H9 (cell line): ENCODE measurements around the gene UVRAG. TPM values are rescaled to one million over a fixed set of nuclear protein-coding genes. Genes with fewer than 3 reads are reported as not detected.

Source experiments
- DNase-seq: peaks from one replicate; pipeline ENCODE4 v3.0.0-alpha.2; 2017
- H2AFZ ChIP-seq: one replicate; pipeline ENCODE4 v1.6.1; 2013; ENCODE audit warnings: mild to moderate bottlenecking, low read length, control low read depth, moderate library complexity
- H2AK5ac ChIP-seq: 2 replicates; pipeline ENCODE4 v1.6.1; 2013; ENCODE audit warnings: low read length, control low read depth, mixed read lengths; ENCODE audit not compliant: insufficient read length
- H2BK120ac ChIP-seq: one replicate; pipeline ENCODE4 v1.6.1; 2013; ENCODE audit warnings: low read depth, mild to moderate bottlenecking, low read length, control low read depth, inconsistent platforms; ENCODE audit not compliant: poor library complexity, severe bottlenecking
- H2BK12ac ChIP-seq: 2 replicates; pipeline ENCODE4 v1.6.1; 2013; ENCODE audit warnings: low read length, control low read depth, mixed read lengths, low read depth; ENCODE audit not compliant: insufficient read length
- H2BK15ac ChIP-seq: 2 replicates; pipeline ENCODE4 v1.6.1; 2013; ENCODE audit warnings: low read depth, low read length, control low read depth
- H2BK20ac ChIP-seq: one replicate; pipeline ENCODE4 v1.6.1; 2013; ENCODE audit warnings: low read depth, mild to moderate bottlenecking, low read length, control low read depth, inconsistent platforms; ENCODE audit not compliant: poor library complexity, severe bottlenecking
- H2BK5ac ChIP-seq: 2 replicates; pipeline ENCODE4 v1.6.1; 2013; ENCODE audit warnings: low read length, control low read depth, mixed read lengths; ENCODE audit not compliant: insufficient read length
- H3K14ac ChIP-seq: 2 replicates; pipeline ENCODE4 v1.6.1; 2013; ENCODE audit warnings: low read length, control low read depth; ENCODE audit not compliant: insufficient read depth
- H3K18ac ChIP-seq: 2 replicates; pipeline ENCODE4 v1.6.1; 2013; ENCODE audit warnings: low read depth, mild to moderate bottlenecking, mixed read lengths, low read length, control low read depth; ENCODE audit not compliant: insufficient read length
- H3K23ac ChIP-seq: 2 replicates; pipeline ENCODE4 v1.6.1; 2013; ENCODE audit warnings: low read length, control low read depth, mixed read lengths, low read depth; ENCODE audit not compliant: insufficient read length
- H3K23me2 ChIP-seq: 2 replicates; pipeline ENCODE4 v1.6.1; 2013; ENCODE audit warnings: low read depth, mild to moderate bottlenecking, mixed read lengths, low read length, control low read depth; ENCODE audit not compliant: insufficient read length, poor library complexity, severe bottlenecking
- H3K27ac ChIP-seq: 2 replicates; pipeline ENCODE4 v1.5.1; 2013; ENCODE audit warnings: low read length, control low read depth, mixed read lengths, low read depth; ENCODE audit not compliant: insufficient read length
- H3K27me3 ChIP-seq: 2 replicates; pipeline ENCODE4 v1.6.1; 2013; ENCODE audit warnings: low read length, control low read depth, inconsistent platforms; ENCODE audit not compliant: insufficient read depth
- H3K4ac ChIP-seq: 2 replicates; pipeline ENCODE4 v1.6.1; 2013; ENCODE audit warnings: low read depth, mild to moderate bottlenecking, control low read depth, inconsistent platforms, low read length, moderate library complexity
- H3K4me1 ChIP-seq: 2 replicates; pipeline ENCODE4 v1.6.1; 2013; ENCODE audit warnings: low read length, control low read depth, inconsistent platforms; ENCODE audit not compliant: insufficient read depth
- H3K4me2 ChIP-seq: 2 replicates; pipeline ENCODE4 v1.6.1; 2013; ENCODE audit warnings: low read length, control low read depth, mixed read lengths; ENCODE audit not compliant: insufficient read length, insufficient read depth
- H3K56ac ChIP-seq: 2 replicates; pipeline ENCODE4 v1.6.1; 2013; ENCODE audit warnings: low read depth, mild to moderate bottlenecking, mixed read lengths, low read length, control low read depth; ENCODE audit not compliant: insufficient read length
- H3K79me1 ChIP-seq: 2 replicates; pipeline ENCODE4 v1.6.1; 2013; ENCODE audit warnings: low read depth, mild to moderate bottlenecking, moderate library complexity, low read length, control low read depth, inconsistent platforms; ENCODE audit not compliant: insufficient read depth, poor library complexity, severe bottlenecking
- H3K79me2 ChIP-seq: 2 replicates; pipeline ENCODE4 v1.6.1; 2013; ENCODE audit warnings: low read length, control low read depth, inconsistent platforms; ENCODE audit not compliant: insufficient read depth
- H3K9ac ChIP-seq: 2 replicates; pipeline ENCODE4 v1.6.1; 2013; ENCODE audit warnings: low read length, control low read depth, mixed read lengths; ENCODE audit not compliant: insufficient read length; ENCODE audit errors: extremely low read depth
- H3K9me3 ChIP-seq: one replicate; pipeline ENCODE4 v1.6.1; 2013; ENCODE audit warnings: low read depth, low read length, inconsistent platforms; ENCODE audit not compliant: control insufficient read depth
- H3T11ph ChIP-seq: one replicate; pipeline ENCODE4 v1.6.1; 2013; ENCODE audit warnings: mild to moderate bottlenecking, low read length, control low read depth, inconsistent platforms
- H4K20me1 ChIP-seq: one replicate; pipeline ENCODE4 v1.6.1; 2013; ENCODE audit not compliant: control insufficient read depth, insufficient read length, insufficient read depth
- H4K5ac ChIP-seq: 2 replicates; pipeline ENCODE4 v1.6.1; 2013; ENCODE audit warnings: low read depth, mild to moderate bottlenecking, mixed read lengths, low read length, control low read depth; ENCODE audit not compliant: insufficient read length
- H4K8ac ChIP-seq: replicated peaks from 2 replicates; pipeline ENCODE4 v1.6.1; 2013; ENCODE audit warnings: low read length, control low read depth, mixed read lengths, low read depth; ENCODE audit not compliant: insufficient read length
- H4K91ac ChIP-seq: 2 replicates; pipeline ENCODE4 v1.6.1; 2013; ENCODE audit warnings: low read depth, mild to moderate bottlenecking, moderate library complexity, mixed read lengths, low read length, control low read depth; ENCODE audit not compliant: insufficient read length
- H3K27ac Mint-ChIP-seq, 3 experiments: 2 replicates in 2 of 3; 3 replicates in 1 of 3; pipeline ENCODE4 v1.8.0; 2020 to 2021; ENCODE audit warnings: mixed read lengths in 3 of 3, mild to moderate bottlenecking in 1 of 3, moderate library complexity in 1 of 3
- H3K27me3 Mint-ChIP-seq: 2 replicates; pipeline ENCODE4 v1.8.0; 2021; ENCODE audit warnings: low read depth, mild to moderate bottlenecking, moderate library complexity, mixed read lengths
- H3K36me3 Mint-ChIP-seq, 3 experiments: 2 replicates in 2 of 3; 3 replicates in 1 of 3; pipeline ENCODE4 v1.8.0; 2020 to 2021; ENCODE audit warnings: low read depth in 3 of 3, mixed read lengths in 3 of 3; ENCODE audit not compliant: insufficient read depth in 1 of 3
- H3K4me1 Mint-ChIP-seq, 2 experiments: 2 replicates each; pipeline ENCODE4 v1.8.0; 2020; ENCODE audit warnings: mixed read lengths in 2 of 2
- H3K4me3 Mint-ChIP-seq, 2 experiments: 2 replicates in 1 of 2; 3 replicates in 1 of 2; pipeline ENCODE4 v1.8.0; 2020 to 2021; ENCODE audit warnings: mild to moderate bottlenecking in 2 of 2, mixed read lengths in 2 of 2, moderate library complexity in 1 of 2
- H3K9me3 Mint-ChIP-seq, 2 experiments: 2 replicates in 1 of 2; 3 replicates in 1 of 2; pipeline ENCODE4 v1.8.0; 2020; ENCODE audit warnings: mild to moderate bottlenecking in 2 of 2, mixed read lengths in 2 of 2, moderate library complexity in 1 of 2
- WGBS: extraction: QIAGEN DNeasy Blood & Tissue Kit; methylation state at CpG from one replicate; pipeline ENCODE4 v1.1.7; 2013; ENCODE audit warnings: missing lambda C conversion rate, low lambda C conversion rate, mixed read lengths; ENCODE audit not compliant: insufficient read length; ENCODE audit errors: extremely low coverage; 5-methylcytosine and 5-hydroxymethylcytosine counted together
- total RNA-seq: library from RNA; stranded (reverse); gene quantifications from 2 replicates; pipeline ENCODE4 v1.2.1, GENCODE V29; 2021
- TF ChIP-seq, protein P1 (sequence below): fragments of 200-600 bp; sonication (generic); conservative IDR thresholded peaks from 3 replicates; pipeline ENCODE4 v1.8.0; 2021; ENCODE audit warnings: antibody characterized with exemption, mild to moderate bottlenecking

Gene UVRAG
- total RNA-seq, 1 experiment from 2014 or later = 18.5 TPM

DNA sequence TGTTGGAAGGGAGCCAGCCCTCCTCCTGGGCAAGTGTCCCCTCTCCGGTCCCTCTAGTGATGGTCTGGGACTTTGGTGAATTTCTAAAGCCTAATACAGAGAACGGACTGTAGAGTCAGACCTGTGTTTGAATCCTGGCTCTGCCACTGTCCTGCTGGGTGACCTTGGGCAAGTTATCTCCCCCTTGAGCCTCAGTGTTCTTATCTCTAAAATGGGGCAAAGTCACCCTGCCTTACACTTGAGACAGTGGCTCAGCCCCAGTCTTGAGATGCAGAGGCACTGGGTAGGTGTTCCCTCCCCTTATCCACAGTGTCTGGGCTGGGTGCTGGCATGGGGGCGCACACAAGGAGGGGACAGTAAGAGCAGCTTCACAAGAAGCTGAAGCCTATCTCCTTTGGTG, 25.5 kb upstream of the UVRAG start:
- Histone ChIP-seq H3K4me1 (no peaks in the 10 kb centered on the region), H3K14ac (no peak overlapping the region), H3K79me2 (no peaks in the 10 kb centered on the region), H4K91ac (no peak overlapping the region), H4K8ac (no peak overlapping the region), H3K56ac (no peak overlapping the region), H2AFZ (no peak overlapping the region), H3K23ac (no peak overlapping the region), H2BK15ac (no peak overlapping the region), H3K23me2 (no peaks in the 10 kb centered on the region), H3K9me3 (no peaks in the 10 kb centered on the region), H2BK5ac (no peak overlapping the region), H4K5ac (no peak overlapping the region), H3K18ac (no peak overlapping the region), H2BK120ac (no peak overlapping the region), H3K79me1 (no peaks in the 10 kb centered on the region), H3K4ac (no peak overlapping the region), H3K9ac (no peak overlapping the region), H3K27me3 (no peaks in the 10 kb centered on the region), H3T11ph (no peak overlapping the region), H4K20me1 (no peaks in the 10 kb centered on the region), H3K27ac (no peak overlapping the region), H2BK20ac (no peak overlapping the region), H2AK5ac (no peak overlapping the region), H2BK12ac (no peak overlapping the region), H3K4me2 (no peak overlapping the region)
- Mint-ChIP-seq H3K27me3 (peaks cover 1% of the 10 kb centered on the region), H3K27ac (no peak overlapping the region), H3K36me3 (no peaks in the 10 kb centered on the region), H3K4me1 (peaks cover 0 to 3% of the 10 kb centered on the region in 2 experiments; a peak in 2 of 4 replicates), H3K9me3 (no peaks in the 10 kb centered on the region), H3K4me3 (no peak overlapping the region; a peak in 1 of 5 replicates)
- no CpG with 5 or more reads among the region's 3 CpGs for whole genome bisulfite sequencing
- TF ChIP-seq, protein P1, sequence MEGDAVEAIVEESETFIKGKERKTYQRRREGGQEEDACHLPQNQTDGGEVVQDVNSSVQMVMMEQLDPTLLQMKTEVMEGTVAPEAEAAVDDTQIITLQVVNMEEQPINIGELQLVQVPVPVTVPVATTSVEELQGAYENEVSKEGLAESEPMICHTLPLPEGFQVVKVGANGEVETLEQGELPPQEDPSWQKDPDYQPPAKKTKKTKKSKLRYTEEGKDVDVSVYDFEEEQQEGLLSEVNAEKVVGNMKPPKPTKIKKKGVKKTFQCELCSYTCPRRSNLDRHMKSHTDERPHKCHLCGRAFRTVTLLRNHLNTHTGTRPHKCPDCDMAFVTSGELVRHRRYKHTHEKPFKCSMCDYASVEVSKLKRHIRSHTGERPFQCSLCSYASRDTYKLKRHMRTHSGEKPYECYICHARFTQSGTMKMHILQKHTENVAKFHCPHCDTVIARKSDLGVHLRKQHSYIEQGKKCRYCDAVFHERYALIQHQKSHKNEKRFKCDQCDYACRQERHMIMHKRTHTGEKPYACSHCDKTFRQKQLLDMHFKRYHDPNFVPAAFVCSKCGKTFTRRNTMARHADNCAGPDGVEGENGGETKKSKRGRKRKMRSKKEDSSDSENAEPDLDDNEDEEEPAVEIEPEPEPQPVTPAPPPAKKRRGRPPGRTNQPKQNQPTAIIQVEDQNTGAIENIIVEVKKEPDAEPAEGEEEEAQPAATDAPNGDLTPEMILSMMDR = no peak
- no peak for DNase-seq
